Neural progenitor cell (in vitro differentiated cells): ENCODE measurements around the gene ACBD6. TPM values are rescaled to one million over a fixed set of nuclear protein-coding genes. Genes with fewer than 3 reads are reported as not detected.

Experiments
- DNase-seq: peaks from one replicate; pipeline ENCODE4 v3.0.0-alpha.2; 2016; ENCODE audit warnings: low spot score
- H2AFZ ChIP-seq: fragments of 200-600 bp; sonication (generic); replicated peaks from 2 replicates; pipeline ENCODE4 v1.6.1; 2016; ENCODE audit warnings: antibody characterized with exemption
- H3F3A ChIP-seq: fragments of 200-600 bp; sonication (generic); 2 replicates; pipeline ENCODE4 v1.6.1; 2016; ENCODE audit warnings: antibody characterized with exemption, low read depth
- H3K27ac ChIP-seq: fragments of 200-600 bp; sonication (generic); 2 replicates; pipeline ENCODE4 v1.5.1; 2016; ENCODE audit warnings: mild to moderate bottlenecking
- H3K27me3 ChIP-seq: fragments of 200-600 bp; sonication (generic); 2 replicates; pipeline ENCODE4 v1.6.1; 2016; ENCODE audit warnings: mild to moderate bottlenecking, moderate library complexity
- H3K36me3 ChIP-seq: fragments of 200-600 bp; sonication (generic); 2 replicates; pipeline ENCODE4 v1.5.1; 2016
- H3K4me1 ChIP-seq: fragments of 200-600 bp; sonication (generic); 2 replicates; pipeline ENCODE4 v1.6.1; 2016; ENCODE audit warnings: mixed run types
- H3K4me2 ChIP-seq: fragments of 200-600 bp; sonication (generic); 2 replicates; pipeline ENCODE4 v1.6.1; 2016
- H3K4me3 ChIP-seq: fragments of 200-600 bp; sonication (generic); 2 replicates; pipeline ENCODE4 v1.5.1; 2016
- H3K79me2 ChIP-seq: fragments of 200-600 bp; sonication (generic); 2 replicates; pipeline ENCODE4 v1.6.1; 2016; ENCODE audit warnings: low read depth
- H3K9ac ChIP-seq: fragments of 200-600 bp; sonication (generic); 2 replicates; pipeline ENCODE4 v1.6.1; 2016
- H3K9me3 ChIP-seq: fragments of 200-600 bp; sonication (generic); 2 replicates; pipeline ENCODE4 v1.5.1; 2016; ENCODE audit warnings: low read depth
- H4K20me1 ChIP-seq: fragments of 200-600 bp; sonication (generic); 2 replicates; pipeline ENCODE4 v1.6.1; 2016; ENCODE audit warnings: low read depth
- H3K27ac Mint-ChIP-seq: 3 replicates; pipeline ENCODE4 v1.8.0; 2021; ENCODE audit warnings: mixed read lengths
- H3K27me3 Mint-ChIP-seq: 2 replicates; pipeline ENCODE4 v1.8.0; 2022; ENCODE audit warnings: low read depth, mild to moderate bottlenecking, inconsistent platforms, moderate library complexity, mixed read lengths; ENCODE audit not compliant: insufficient read depth
- H3K36me3 Mint-ChIP-seq: 3 replicates; pipeline ENCODE4 v1.8.0; 2021; ENCODE audit warnings: mixed read lengths
- H3K4me1 Mint-ChIP-seq: 3 replicates; pipeline ENCODE4 v1.8.0; 2021; ENCODE audit warnings: mixed read lengths
- H3K4me3 Mint-ChIP-seq: 3 replicates; pipeline ENCODE4 v1.8.0; 2021; ENCODE audit warnings: mild to moderate bottlenecking, moderate library complexity, mixed read lengths
- H3K9me3 Mint-ChIP-seq: 3 replicates; pipeline ENCODE4 v1.8.0; 2020; ENCODE audit warnings: mixed read lengths
- CTCF ChIP-seq: fragments of 200-600 bp; sonication (generic); IDR thresholded peaks from 2 replicates; pipeline ENCODE4 v1.5.1; 2017; ENCODE audit warnings: antibody characterized with exemption, mild to moderate bottlenecking
- EZH2 ChIP-seq: fragments of 200-600 bp; sonication (generic); IDR thresholded peaks from 2 replicates; pipeline ENCODE4 v1.6.1; 2017; ENCODE audit warnings: antibody characterized with exemption, mild to moderate bottlenecking, moderate library complexity
- EZH2phosphoT487 ChIP-seq: fragments of 200-600 bp; sonication (generic); IDR thresholded peaks from 2 replicates; pipeline ENCODE4 v1.6.1; 2017; ENCODE audit warnings: antibody characterized with exemption
- total RNA-seq: library from RNA; depleted of rRNA; stranded (reverse); fragments of >200 nt; gene quantifications from 2 replicates; pipeline ENCODE4 v1.2.3, GENCODE V29; 2015; ENCODE audit warnings: low replicate concordance

The ACBD6 gene
- total RNA-seq, 1 donor from 2014 or later, result 36.8 TPM

GRCh38 chr1:180381184-180381580 lies 121.2 kb downstream of the ACBD6 start:
- Mint-ChIP-seq H3K27me3 (peaks cover 4% of the 10 kb centered on the region), H3K9me3 (peaks cover 65% of the 10 kb centered on the region), H3K4me3 (no peak overlapping the region), H3K27ac (no peak overlapping the region), H3K36me3 (peaks cover 30% of the 10 kb centered on the region), H3K4me1 (no peaks in the 10 kb centered on the region)
- Histone ChIP-seq H3K36me3 (no peaks in the 10 kb centered on the region), H4K20me1 (no peaks in the 10 kb centered on the region), H3K4me3 (no peak overlapping the region), H3K4me2 (no peak overlapping the region), H3K27me3 (no peaks in the 10 kb centered on the region), H3K79me2 (peaks cover 71% of the 10 kb centered on the region), H3K9ac (no peak overlapping the region), H3K9me3 (peaks cover 32% of the 10 kb centered on the region), H2AFZ (no peak overlapping the region), H3F3A (no peaks in the 10 kb centered on the region), H3K27ac (no peak overlapping the region), H3K4me1 (no peaks in the 10 kb centered on the region)
- no peak for TF ChIP-seq CTCF
- no peak for DNase-seq

- Histone ChIP-seq H3K36me3 (no peaks in the 10 kb centered on the region), H3K4me3 (no peak overlapping the region), H4K20me1 (no peaks in the 10 kb centered on the region), H3K4me1 (no peaks in the 10 kb centered on the region), H3K9me3 (peaks cover 32% of the 10 kb centered on the region), H2AFZ (no peak overlapping the region), H3K9ac (no peak overlapping the region), H3K4me2 (no peak overlapping the region), H3F3A (no peaks in the 10 kb centered on the region), H3K79me2 (peaks cover 71% of the 10 kb centered on the region), H3K27ac (no peak overlapping the region), H3K27me3 (no peaks in the 10 kb centered on the region)
- Mint-ChIP-seq H3K27me3 (peaks cover 4% of the 10 kb centered on the region), H3K4me3 (no peak overlapping the region), H3K9me3 (peaks cover 65% of the 10 kb centered on the region), H3K27ac (no peak overlapping the region), H3K36me3 (peaks cover 28% of the 10 kb centered on the region), H3K4me1 (no peaks in the 10 kb centered on the region)
- no peak for DNase-seq
- TF ChIP-seq EZH2phosphoT487 (no peak), CTCF (no peak), EZH2 (no peak)
Observed at GRCh38 chr1:180380259-180381183, 121.9 kb downstream of the ACBD6 start.

- peaks cover 15% of the 10 kb centered on the region for H3K36me3 Mint-ChIP-seq
- no peak for DNase-seq
- Histone ChIP-seq H3K9ac (no peak overlapping the region), H4K20me1 (peaks cover 4% of the 10 kb centered on the region), H3K9me3 (peaks cover 23% of the 10 kb centered on the region), H3K27me3 (no peaks in the 10 kb centered on the region), H3K4me2 (no peak overlapping the region), H3K27ac (no peak overlapping the region), H2AFZ (no peak overlapping the region), H3K36me3 (no peaks in the 10 kb centered on the region), H3K4me1 (peaks cover 12% of the 10 kb centered on the region), H3F3A (no peaks in the 10 kb centered on the region), H3K79me2 (peaks cover 52% of the 10 kb centered on the region), H3K4me3 (no peak overlapping the region)
- no peak overlapping the region for H3K4me3 Mint-ChIP-seq
- no peaks in the 10 kb centered on the region for H3K4me1 Mint-ChIP-seq
- peaks cover 39% of the 10 kb centered on the region for H3K9me3 Mint-ChIP-seq
- H3K27ac Mint-ChIP-seq, result no peak overlapping the region
- no peak for TF ChIP-seq EZH2phosphoT487
- no peak for TF ChIP-seq EZH2
- TF ChIP-seq CTCF, result no peak
- peaks cover 4% of the 10 kb centered on the region for H3K27me3 Mint-ChIP-seq
Observed at GRCh38 chr1:180376800-180377199, 125.6 kb downstream of the ACBD6 start.
